ENCODE measurements around the gene TMEM147.

DNA sequence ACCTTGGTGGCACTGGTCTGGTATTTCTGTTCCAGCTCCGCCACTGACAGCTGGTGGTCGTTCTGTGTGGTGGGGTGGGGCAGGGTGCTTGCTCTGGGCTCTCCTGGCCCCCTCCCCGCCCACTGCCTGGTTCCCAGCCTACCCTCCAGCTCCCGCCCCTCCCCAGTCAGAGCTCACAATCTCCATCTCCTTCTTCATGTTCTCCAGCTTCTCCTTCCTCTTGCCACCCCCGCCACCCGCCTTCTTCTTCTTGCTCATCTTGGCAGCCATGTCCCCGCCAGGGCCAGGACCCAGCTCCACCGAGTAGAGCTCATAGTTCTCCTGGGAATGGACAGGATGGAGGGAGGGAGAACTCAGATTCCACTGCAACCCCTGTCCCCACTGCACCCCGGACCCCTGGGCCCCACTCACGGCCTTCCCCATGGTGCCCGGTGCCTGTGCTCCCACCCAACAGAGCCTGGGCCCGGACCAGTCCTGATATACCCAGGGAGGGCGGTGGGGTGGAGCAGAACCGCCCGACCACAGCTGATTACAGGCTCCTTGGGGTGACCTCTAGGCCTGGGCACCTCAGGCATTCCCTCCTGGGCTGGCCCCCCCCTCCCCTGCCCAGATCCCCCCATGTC, 17.9 kb downstream of the TMEM147 start, which contains the start of gene ATP4A:
- TF ChIP-seq, protein P1, sequence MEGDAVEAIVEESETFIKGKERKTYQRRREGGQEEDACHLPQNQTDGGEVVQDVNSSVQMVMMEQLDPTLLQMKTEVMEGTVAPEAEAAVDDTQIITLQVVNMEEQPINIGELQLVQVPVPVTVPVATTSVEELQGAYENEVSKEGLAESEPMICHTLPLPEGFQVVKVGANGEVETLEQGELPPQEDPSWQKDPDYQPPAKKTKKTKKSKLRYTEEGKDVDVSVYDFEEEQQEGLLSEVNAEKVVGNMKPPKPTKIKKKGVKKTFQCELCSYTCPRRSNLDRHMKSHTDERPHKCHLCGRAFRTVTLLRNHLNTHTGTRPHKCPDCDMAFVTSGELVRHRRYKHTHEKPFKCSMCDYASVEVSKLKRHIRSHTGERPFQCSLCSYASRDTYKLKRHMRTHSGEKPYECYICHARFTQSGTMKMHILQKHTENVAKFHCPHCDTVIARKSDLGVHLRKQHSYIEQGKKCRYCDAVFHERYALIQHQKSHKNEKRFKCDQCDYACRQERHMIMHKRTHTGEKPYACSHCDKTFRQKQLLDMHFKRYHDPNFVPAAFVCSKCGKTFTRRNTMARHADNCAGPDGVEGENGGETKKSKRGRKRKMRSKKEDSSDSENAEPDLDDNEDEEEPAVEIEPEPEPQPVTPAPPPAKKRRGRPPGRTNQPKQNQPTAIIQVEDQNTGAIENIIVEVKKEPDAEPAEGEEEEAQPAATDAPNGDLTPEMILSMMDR (IDR thresholded peaks at IDR 0.05): no peak
- no peak for TF ChIP-seq POLR2A (IDR thresholded peaks at IDR 0.05)

Measured in testis (tissue), 2 donors.